HUES48 (cell line): ENCODE data around the gene DUSP16.

ENCODE experiments used
- H3K27ac ChIP-seq: one replicate; pipeline ENCODE4 v1.7.0; 2013; ENCODE audit warnings: low read depth, low read length, inconsistent platforms
- H3K27me3 ChIP-seq: 2 replicates; pipeline ENCODE4 v1.6.1; 2013; ENCODE audit warnings: mild to moderate bottlenecking, low read length; ENCODE audit not compliant: control insufficient read depth, insufficient read depth
- H3K36me3 ChIP-seq: 2 replicates; pipeline ENCODE4 v1.6.1; 2013; ENCODE audit warnings: low read length; ENCODE audit not compliant: control insufficient read depth, insufficient read depth
- H3K4me1 ChIP-seq: 2 replicates; pipeline ENCODE4 v1.6.1; 2013; ENCODE audit warnings: mild to moderate bottlenecking, low read length; ENCODE audit not compliant: control insufficient read depth, insufficient read depth
- H3K4me3 ChIP-seq: 2 replicates; pipeline ENCODE4 v1.5.1; 2013; ENCODE audit warnings: mild to moderate bottlenecking, low read depth, low read length
- H3K9ac ChIP-seq: 2 replicates; pipeline ENCODE4 v1.6.1; 2013; ENCODE audit warnings: mild to moderate bottlenecking, low read depth, low read length, moderate library complexity
- H3K9me3 ChIP-seq: 2 replicates; pipeline ENCODE4 v1.6.1; 2013; ENCODE audit warnings: low read length; ENCODE audit not compliant: control insufficient read depth, insufficient read depth

The DUSP16 gene, protein sequence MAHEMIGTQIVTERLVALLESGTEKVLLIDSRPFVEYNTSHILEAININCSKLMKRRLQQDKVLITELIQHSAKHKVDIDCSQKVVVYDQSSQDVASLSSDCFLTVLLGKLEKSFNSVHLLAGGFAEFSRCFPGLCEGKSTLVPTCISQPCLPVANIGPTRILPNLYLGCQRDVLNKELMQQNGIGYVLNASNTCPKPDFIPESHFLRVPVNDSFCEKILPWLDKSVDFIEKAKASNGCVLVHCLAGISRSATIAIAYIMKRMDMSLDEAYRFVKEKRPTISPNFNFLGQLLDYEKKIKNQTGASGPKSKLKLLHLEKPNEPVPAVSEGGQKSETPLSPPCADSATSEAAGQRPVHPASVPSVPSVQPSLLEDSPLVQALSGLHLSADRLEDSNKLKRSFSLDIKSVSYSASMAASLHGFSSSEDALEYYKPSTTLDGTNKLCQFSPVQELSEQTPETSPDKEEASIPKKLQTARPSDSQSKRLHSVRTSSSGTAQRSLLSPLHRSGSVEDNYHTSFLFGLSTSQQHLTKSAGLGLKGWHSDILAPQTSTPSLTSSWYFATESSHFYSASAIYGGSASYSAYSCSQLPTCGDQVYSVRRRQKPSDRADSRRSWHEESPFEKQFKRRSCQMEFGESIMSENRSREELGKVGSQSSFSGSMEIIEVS

GRCh38 chr12:12562585-12563261 lies at the start of gene DUSP16:
Gene DUSP16 (minus strand): TSS chr12:12562863. CDS start chr12:12521098, 41,765 bp downstream.
- H3K9me3 ChIP-seq: peaks cover 8% of the 10 kb centered on the region
- H3K36me3 ChIP-seq: no peaks in the 10 kb centered on the region
- peak within 1 kb of the TSS; percentile 90 for H3K9ac ChIP-seq
- peak within 1 kb of the TSS; percentile 96 for H3K27ac ChIP-seq
- peak within 1 kb of the TSS; percentile 79 for H3K4me3 ChIP-seq
- peaks cover 33% of the 10 kb centered on the region for H3K4me1 ChIP-seq
- H3K27me3 ChIP-seq: no peaks in the 10 kb centered on the region

DNA sequence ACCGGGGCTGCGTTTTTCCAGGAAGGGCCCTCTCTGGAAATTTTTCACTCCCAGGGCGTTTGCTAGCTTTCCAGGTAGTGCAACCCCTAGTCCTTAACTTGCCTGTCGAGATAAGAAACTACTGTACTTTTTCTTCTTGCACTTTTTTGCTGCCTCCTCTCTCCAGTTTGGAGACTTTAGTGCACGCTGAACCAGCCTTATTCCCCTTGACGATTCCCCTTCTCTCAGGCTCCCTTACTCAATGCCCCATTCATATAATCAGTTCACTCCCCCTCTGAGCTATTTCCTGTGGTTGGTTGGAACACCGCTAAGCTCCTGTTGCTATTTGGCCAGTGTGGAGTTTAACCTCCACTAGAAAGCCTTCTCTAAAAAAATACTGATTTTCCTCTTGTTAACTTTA lies 49.7 kb upstream of the DUSP16 start:
- peak overlapping the region; percentile 53; the same call in 1 of the 2 replicates for H3K9ac ChIP-seq
- no peaks in the 10 kb centered on the region for H3K27me3 ChIP-seq
- H3K4me1 ChIP-seq: peaks cover 3% of the 10 kb centered on the region
- H3K9me3 ChIP-seq: no peaks in the 10 kb centered on the region
- peak overlapping the region; percentile 97 for H3K4me3 ChIP-seq
- H3K36me3 ChIP-seq: no peaks in the 10 kb centered on the region
- peak overlapping the region; percentile 94 for H3K27ac ChIP-seq

DNA sequence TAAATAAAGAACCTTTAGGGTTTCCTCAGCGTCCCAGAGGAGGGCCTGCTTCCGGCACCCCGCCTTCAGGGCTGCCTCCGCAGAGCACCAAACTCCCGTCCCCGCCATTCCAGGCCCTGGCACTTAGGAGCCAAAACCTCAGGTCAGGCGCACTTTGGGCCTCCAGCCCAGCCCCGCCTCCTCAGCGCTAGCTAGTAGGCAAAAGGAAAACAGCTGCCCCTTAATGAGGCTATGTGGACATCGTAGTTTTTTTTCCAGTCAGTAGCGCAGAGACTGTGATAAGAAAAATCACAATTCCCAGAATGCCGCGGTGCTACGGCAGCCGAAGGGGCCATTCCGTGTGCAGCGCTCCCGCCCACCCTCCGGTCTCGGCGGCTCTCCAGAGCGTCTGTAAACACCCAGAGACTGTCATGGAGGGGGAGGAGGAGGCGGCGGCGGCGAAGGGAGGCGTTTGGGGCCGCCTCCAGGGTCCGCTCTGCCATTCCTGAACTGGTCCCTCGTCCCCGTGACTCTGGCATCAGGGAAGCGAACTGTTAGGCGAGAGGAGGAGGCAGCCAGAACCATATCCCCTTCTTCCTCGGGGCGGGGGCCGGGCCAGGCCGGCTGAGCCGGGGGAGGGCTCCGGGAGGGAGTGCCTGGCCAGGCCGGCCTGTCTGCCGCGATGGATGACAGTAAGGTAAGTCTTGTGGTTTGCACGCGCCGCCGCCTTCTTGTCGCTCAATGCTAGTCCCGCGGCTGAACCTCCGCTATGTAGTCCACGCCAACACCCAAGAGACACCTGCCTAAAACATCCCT lies 49.0 kb upstream of the DUSP16 start, which contains the start of gene CREBL2:
Gene CREBL2 (plus strand): TSS at position 365 of the 795 bp plus-strand sequence. CDS start 297 bp downstream, at position 662.
- no peaks in the 10 kb centered on the region for H3K36me3 ChIP-seq
- H3K4me1 ChIP-seq: peaks cover 9% of the 10 kb centered on the region
- H3K27me3 ChIP-seq: no peaks in the 10 kb centered on the region
- H3K9me3 ChIP-seq: no peaks in the 10 kb centered on the region
- H3K27ac ChIP-seq: peak within 1 kb of the TSS; percentile 94
- peak within 1 kb of the TSS; percentile 97 for H3K4me3 ChIP-seq
- H3K9ac ChIP-seq: peak within 1 kb of the TSS; percentile 62

- H3K9me3 ChIP-seq: no peaks in the 10 kb centered on the region
- no peak overlapping the region for H3K9ac ChIP-seq
- H3K4me1 ChIP-seq: peaks cover 12% of the 10 kb centered on the region
- H3K36me3 ChIP-seq: no peaks in the 10 kb centered on the region
- H3K27ac ChIP-seq: no peak overlapping the region
- H3K4me3 ChIP-seq: no peak overlapping the region
- H3K27me3 ChIP-seq: no peaks in the 10 kb centered on the region
These were observed 48.0 kb upstream of the DUSP16 start for GRCh38 chr12:12610711-12611110.

DNA sequence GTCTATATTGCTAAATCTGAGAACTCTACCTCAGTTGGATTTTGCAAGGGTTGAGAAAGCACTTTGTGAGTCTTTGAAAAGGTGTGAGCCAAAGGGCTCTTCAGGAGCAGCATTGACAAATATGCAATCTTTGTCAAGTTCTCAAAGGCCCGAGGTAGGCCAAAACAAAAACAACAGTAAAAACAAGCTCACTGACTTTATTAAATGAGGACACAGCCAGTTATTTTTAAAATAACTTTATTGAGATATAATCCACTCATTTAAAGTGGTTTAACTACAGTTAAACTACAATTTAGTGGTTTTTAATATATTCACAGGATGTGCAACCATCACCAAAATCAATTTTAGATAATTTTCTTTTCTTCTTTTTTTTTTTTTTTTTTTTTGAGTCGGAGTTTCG lies 47.0 kb upstream of the DUSP16 start:
- Histone ChIP-seq H3K36me3 (no peaks in the 10 kb centered on the region), H3K9me3 (no peaks in the 10 kb centered on the region), H3K27me3 (no peaks in the 10 kb centered on the region), H3K27ac (no peak overlapping the region), H3K4me1 (peaks cover 12% of the 10 kb centered on the region), H3K9ac (no peak overlapping the region), H3K4me3 (no peak overlapping the region)

- no peaks in the 10 kb centered on the region for H3K9me3 ChIP-seq
- peaks cover 12% of the 10 kb centered on the region for H3K4me1 ChIP-seq
- H3K9ac ChIP-seq: no peak overlapping the region
- H3K27ac ChIP-seq: no peak overlapping the region
- H3K27me3 ChIP-seq: no peaks in the 10 kb centered on the region
- H3K36me3 ChIP-seq: no peaks in the 10 kb centered on the region
- H3K4me3 ChIP-seq: no peak overlapping the region
These were observed 45.9 kb upstream of the DUSP16 start for GRCh38 chr12:12608557-12608957.

DNA sequence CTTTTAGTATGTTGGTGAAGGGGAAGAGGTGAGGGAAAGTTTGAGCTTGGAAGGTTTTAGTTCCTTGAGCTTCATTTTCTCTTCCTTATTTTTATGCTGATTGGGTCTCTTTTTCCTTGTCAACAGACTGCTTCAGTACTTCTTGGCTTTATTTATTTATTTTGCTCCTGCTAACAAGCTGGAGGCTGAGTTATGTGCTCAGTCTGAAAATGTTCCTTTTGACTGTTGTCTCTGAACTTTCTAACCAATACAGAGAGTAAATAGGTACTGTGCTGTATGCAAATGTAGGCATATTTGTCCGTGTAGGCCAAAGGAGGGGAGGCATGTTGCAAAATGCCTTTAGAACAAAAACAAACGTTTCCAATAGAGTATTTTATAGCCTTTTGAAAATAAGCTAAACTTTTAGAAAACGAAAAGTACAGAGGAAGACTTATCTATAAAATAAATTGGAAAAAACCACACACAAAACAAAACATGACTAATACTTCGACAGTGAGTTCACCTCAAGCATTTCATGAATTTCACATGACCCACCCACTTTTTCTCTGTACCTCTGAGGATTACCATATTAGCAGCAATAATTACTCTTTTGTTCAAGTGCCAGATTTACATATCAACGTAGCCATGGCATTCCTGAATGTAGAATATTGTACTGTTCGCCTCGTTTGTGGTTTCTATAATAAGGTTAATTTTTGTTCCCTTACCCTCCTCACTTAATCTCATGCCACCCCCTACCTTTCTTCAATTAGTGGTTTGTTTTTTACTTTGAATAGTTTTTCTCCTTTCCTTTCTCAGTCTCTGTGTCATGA lies 44.3 kb upstream of the DUSP16 start:
- Histone ChIP-seq H3K36me3 (no peaks in the 10 kb centered on the region), H3K4me1 (peaks cover 12% of the 10 kb centered on the region), H3K9ac (no peak overlapping the region), H3K4me3 (no peak overlapping the region), H3K27me3 (no peaks in the 10 kb centered on the region), H3K27ac (peak overlapping the region; percentile 40), H3K9me3 (no peaks in the 10 kb centered on the region)

- Histone ChIP-seq H3K27me3 (no peaks in the 10 kb centered on the region), H3K27ac (no peak overlapping the region), H3K9ac (no peak overlapping the region), H3K4me3 (no peak overlapping the region), H3K4me1 (peaks cover 15% of the 10 kb centered on the region), H3K36me3 (no peaks in the 10 kb centered on the region), H3K9me3 (no peaks in the 10 kb centered on the region)
These were observed 42.1 kb upstream of the DUSP16 start for GRCh38 chr12:12604740-12605139.

- Histone ChIP-seq H3K4me3 (no peak overlapping the region), H3K27me3 (no peaks in the 10 kb centered on the region), H3K4me1 (0 out of 2 replicates have a peak, but pooled peaks cover 4% of the 10 kb centered on the region), H3K9me3 (no peaks in the 10 kb centered on the region), H3K27ac (no peak overlapping the region), H3K36me3 (no peaks in the 10 kb centered on the region), H3K9ac (no peak overlapping the region)
These were observed 38.0 kb upstream of the DUSP16 start for GRCh38 chr12:12600659-12601058.
